GM19395 (cell line): ENCODE measurements around the gene NCR3LG1.

ENCODE experiments used
- ATAC-seq: cut with Tn5 transposase; IDR thresholded peaks from one replicate; pipeline ENCODE4 v1.9.1; 2021; ENCODE audit warnings: mild to moderate bottlenecking, moderate library complexity; ENCODE audit not compliant: unreplicated experiment

Gene NCR3LG1

GRCh38 chr11:17351510-17352176 lies at the start of gene NCR3LG1:
Gene NCR3LG1 (plus strand): TSS chr11:17351800. CDS start chr11:17351970, 170 bp downstream.
- peak; percentile 37 for ATAC-seq

- ATAC-seq = no peak
These were observed 38.0 kb upstream of the NCR3LG1 start for GRCh38 chr11:17313349-17314231.

GRCh38 chr11:17314232-17314547 lies 37.4 kb upstream of the NCR3LG1 start:
- no peak for ATAC-seq

- no peak for ATAC-seq
These were observed 36.6 kb upstream of the NCR3LG1 start for GRCh38 chr11:17314904-17315426.

- no peak for ATAC-seq
These were observed 22.6 kb upstream of the NCR3LG1 start for GRCh38 chr11:17328871-17329494.

- ATAC-seq = no peak
These were observed 19.9 kb upstream of the NCR3LG1 start for GRCh38 chr11:17331669-17332068.

GRCh38 chr11:17333799-17334586 lies 17.6 kb upstream of the NCR3LG1 start:
- no peak for ATAC-seq

- ATAC-seq = no peak
These were observed 8.3 kb upstream of the NCR3LG1 start for GRCh38 chr11:17343257-17343656.

GRCh38 chr11:17343907-17344306 lies 7.7 kb upstream of the NCR3LG1 start:
- no peak for ATAC-seq

- ATAC-seq = no peak
These were observed 3.9 kb upstream of the NCR3LG1 start for GRCh38 chr11:17347676-17348075.

- ATAC-seq = no peak
These were observed 987 bp upstream of the NCR3LG1 start for GRCh38 chr11:17350455-17351171.

GRCh38 chr11:17351172-17351509 lies 459 bp upstream of the NCR3LG1 start:
- no peak for ATAC-seq

- ATAC-seq = peak; percentile 48
These were observed 1.6 kb downstream of the NCR3LG1 start for GRCh38 chr11:17352950-17353820.

GRCh38 chr11:17353821-17354600 lies 2.4 kb downstream of the NCR3LG1 start:
- no peak for ATAC-seq

GRCh38 chr11:17354601-17354991 lies 3.0 kb downstream of the NCR3LG1 start:
- ATAC-seq = peak; percentile 35

GRCh38 chr11:17366495-17366894 lies 14.9 kb downstream of the NCR3LG1 start:
- no peak for ATAC-seq

- no peak for ATAC-seq
These were observed 17.0 kb downstream of the NCR3LG1 start for GRCh38 chr11:17368551-17368950.

- ATAC-seq = no peak
These were observed 17.5 kb downstream of the NCR3LG1 start for GRCh38 chr11:17369094-17369493.
